ENCODE data around the gene SLC26A3. TPM values are rescaled to one million over a fixed set of nuclear protein-coding genes. Genes with fewer than 3 reads are reported as not detected.

Gene SLC26A3
- total RNA-seq, 2 donors from 2014 or later, result 973 to 1,169 TPM

DNA sequence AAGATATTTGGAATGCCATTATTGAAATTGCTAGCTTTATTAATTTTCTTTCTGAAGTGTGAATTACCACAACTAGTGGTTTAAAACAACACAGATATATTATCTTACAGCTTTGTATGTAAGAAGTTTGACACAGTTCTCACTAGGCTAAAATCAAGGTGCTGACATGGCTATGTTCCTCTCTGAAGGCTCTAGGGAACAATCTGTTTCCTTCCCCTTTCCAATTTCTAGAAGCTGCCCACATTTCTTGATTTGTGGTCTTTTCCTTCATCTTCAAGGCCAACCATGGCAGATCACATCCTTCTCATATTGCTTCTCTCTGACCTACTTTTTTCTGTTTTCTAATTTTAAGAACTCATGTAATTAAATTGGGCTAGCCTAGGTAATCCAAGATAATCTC lies 43.3 kb upstream of the SLC26A3 start:
- TF ChIP-seq, protein P1, sequence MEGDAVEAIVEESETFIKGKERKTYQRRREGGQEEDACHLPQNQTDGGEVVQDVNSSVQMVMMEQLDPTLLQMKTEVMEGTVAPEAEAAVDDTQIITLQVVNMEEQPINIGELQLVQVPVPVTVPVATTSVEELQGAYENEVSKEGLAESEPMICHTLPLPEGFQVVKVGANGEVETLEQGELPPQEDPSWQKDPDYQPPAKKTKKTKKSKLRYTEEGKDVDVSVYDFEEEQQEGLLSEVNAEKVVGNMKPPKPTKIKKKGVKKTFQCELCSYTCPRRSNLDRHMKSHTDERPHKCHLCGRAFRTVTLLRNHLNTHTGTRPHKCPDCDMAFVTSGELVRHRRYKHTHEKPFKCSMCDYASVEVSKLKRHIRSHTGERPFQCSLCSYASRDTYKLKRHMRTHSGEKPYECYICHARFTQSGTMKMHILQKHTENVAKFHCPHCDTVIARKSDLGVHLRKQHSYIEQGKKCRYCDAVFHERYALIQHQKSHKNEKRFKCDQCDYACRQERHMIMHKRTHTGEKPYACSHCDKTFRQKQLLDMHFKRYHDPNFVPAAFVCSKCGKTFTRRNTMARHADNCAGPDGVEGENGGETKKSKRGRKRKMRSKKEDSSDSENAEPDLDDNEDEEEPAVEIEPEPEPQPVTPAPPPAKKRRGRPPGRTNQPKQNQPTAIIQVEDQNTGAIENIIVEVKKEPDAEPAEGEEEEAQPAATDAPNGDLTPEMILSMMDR (IDR thresholded peaks at IDR 0.05), result no peak
- H3K9me3 ChIP-seq, result no peaks in the 10 kb centered on the region
- intact Hi-C loops (cut with DNase I), result no loop called here

GRCh38 chr7:107843184-107843583 lies 40.2 kb upstream of the SLC26A3 start:
- peak overlapping the region in 1 of 2 donors; percentile 59 for H3K9ac ChIP-seq (ENCODE audit: low read depth in 2 of 2, low read length in 2 of 2)
- H3K27me3 ChIP-seq, result no peaks in the 10 kb centered on the region
- TF ChIP-seq, protein P1 (IDR thresholded peaks at IDR 0.05), result no peak
- DNase-seq, result peak; percentile 42
- H3K4me1 ChIP-seq, result no peaks in the 10 kb centered on the region
- no peaks in the 10 kb centered on the region for H3K9me3 ChIP-seq
- intact Hi-C loops (cut with DNase I), result no loop called here
- no peak overlapping the region for H3K27ac ChIP-seq
- no peak overlapping the region for H3K4me3 ChIP-seq
- no peaks in the 10 kb centered on the region for H3K36me3 ChIP-seq

More for the DNA sequence above, 43.3 kb upstream of the SLC26A3 start:
- no peaks in the 10 kb centered on the region for H3K4me1 ChIP-seq
- H3K27ac ChIP-seq, result no peak overlapping the region
- no peak overlapping the region for H3K4me3 ChIP-seq
- H3K36me3 ChIP-seq, result no peaks in the 10 kb centered on the region
- DNase-seq, result no peak
- H3K9ac ChIP-seq (ENCODE audit: low read depth in 2 of 2, low read length in 2 of 2), result no peak overlapping the region
- no peaks in the 10 kb centered on the region for H3K27me3 ChIP-seq

DNA sequence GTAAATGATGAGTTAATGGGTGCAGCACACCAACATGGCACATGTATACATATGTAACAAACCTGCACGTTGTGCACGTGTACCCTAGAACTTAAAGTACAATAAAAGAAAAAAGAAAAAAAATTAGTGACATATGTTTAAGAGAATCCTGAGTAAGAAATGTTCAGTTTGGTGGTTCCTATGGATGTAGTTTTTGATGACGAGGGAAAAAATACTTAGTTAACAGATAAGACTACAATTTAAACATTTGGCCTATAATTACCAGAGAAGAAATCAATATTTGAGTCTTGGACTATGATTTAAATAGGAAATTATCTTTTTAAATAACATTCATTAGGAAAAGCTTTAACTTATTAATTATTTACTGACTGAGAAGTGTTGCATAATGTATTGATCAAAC lies 39.2 kb upstream of the SLC26A3 start:
- H3K9me3 ChIP-seq, result no peaks in the 10 kb centered on the region
- intact Hi-C loops (cut with DNase I), result no loop called here
- TF ChIP-seq, protein P1 (IDR thresholded peaks at IDR 0.05), result no peak

DNA sequence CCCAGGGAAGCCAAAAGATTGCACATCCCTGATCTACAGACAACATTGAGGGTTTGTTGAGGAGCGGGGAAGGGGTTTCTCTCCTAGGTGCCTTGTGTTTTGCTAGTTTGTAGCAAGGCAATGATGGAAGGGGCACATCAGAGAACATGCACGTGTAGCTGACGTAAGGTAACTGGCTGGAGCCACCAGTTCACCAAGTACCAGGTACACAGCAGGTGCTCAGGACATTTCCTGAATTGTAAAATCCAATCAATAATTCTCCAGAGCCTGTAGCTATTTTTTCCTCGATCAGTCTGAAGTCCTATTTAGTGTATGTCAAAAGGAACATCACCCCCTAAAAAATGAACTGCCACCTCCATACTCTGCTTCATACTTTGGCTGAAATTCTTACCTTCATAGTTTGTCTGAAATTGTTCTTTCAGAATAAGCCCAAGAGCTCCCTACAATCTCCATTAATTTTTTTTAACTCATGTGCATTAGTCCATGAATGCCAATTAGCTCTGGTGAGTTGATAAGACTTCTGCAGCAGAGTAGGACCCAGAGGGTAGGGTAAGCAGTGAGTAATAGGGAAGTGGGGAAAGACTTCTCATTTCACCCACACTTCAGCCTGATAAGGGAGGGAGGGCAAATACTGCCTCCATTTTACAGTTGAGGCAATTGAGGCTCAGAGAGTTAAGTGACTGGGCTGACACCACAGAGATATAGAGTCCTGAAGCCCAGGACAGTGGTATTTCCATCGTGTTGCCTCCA lies 36.0 kb upstream of the SLC26A3 start:
- Histone ChIP-seq H3K9me3 (no peaks in the 10 kb centered on the region), H3K27ac (no peak overlapping the region), H3K9ac (ENCODE audit: low read depth in 2 of 2, low read length in 2 of 2) (no peak overlapping the region), H3K4me3 (no peak overlapping the region), H3K4me1 (no peaks in the 10 kb centered on the region), H3K27me3 (no peaks in the 10 kb centered on the region), H3K36me3 (no peaks in the 10 kb centered on the region)
- intact Hi-C loops (cut with DNase I), result no loop called here
- TF ChIP-seq, protein P1 (IDR thresholded peaks at IDR 0.05), result no peak
- no peak for DNase-seq

More for the DNA sequence above, 39.2 kb upstream of the SLC26A3 start:
- no peak overlapping the region for H3K4me3 ChIP-seq
- H3K27ac ChIP-seq, result no peak overlapping the region
- DNase-seq, result no peak
- no peaks in the 10 kb centered on the region for H3K4me1 ChIP-seq
- no peaks in the 10 kb centered on the region for H3K36me3 ChIP-seq
- H3K9ac ChIP-seq (ENCODE audit: low read depth in 2 of 2, low read length in 2 of 2), result no peak overlapping the region
- no peaks in the 10 kb centered on the region for H3K27me3 ChIP-seq

- TF ChIP-seq, protein P1 (IDR thresholded peaks at IDR 0.05), result no peak
- intact Hi-C loops (cut with DNase I), result no loop called here
- no peak overlapping the region for H3K4me3 ChIP-seq
- no peaks in the 10 kb centered on the region for H3K27me3 ChIP-seq
- no peak for DNase-seq
- no peak overlapping the region for H3K27ac ChIP-seq
- H3K4me1 ChIP-seq, result no peaks in the 10 kb centered on the region
- H3K9ac ChIP-seq (ENCODE audit: low read depth in 2 of 2, low read length in 2 of 2), result no peak overlapping the region
- no peaks in the 10 kb centered on the region for H3K36me3 ChIP-seq
- H3K9me3 ChIP-seq, result no peaks in the 10 kb centered on the region
Measured at GRCh38 chr7:107838024-107838601, 35.1 kb upstream of the SLC26A3 start.
